ENCODE measurements around the gene TMEM190. TPM values are rescaled to one million over a fixed set of nuclear protein-coding genes. Genes with fewer than 3 reads are reported as not detected.

TMEM190 gene
- total and polyA plus RNA-seq, 10 of the 15 experiments (the other 5 are each of a cell fraction or from before 2014, with no cell fraction given), result not detected

DNA sequence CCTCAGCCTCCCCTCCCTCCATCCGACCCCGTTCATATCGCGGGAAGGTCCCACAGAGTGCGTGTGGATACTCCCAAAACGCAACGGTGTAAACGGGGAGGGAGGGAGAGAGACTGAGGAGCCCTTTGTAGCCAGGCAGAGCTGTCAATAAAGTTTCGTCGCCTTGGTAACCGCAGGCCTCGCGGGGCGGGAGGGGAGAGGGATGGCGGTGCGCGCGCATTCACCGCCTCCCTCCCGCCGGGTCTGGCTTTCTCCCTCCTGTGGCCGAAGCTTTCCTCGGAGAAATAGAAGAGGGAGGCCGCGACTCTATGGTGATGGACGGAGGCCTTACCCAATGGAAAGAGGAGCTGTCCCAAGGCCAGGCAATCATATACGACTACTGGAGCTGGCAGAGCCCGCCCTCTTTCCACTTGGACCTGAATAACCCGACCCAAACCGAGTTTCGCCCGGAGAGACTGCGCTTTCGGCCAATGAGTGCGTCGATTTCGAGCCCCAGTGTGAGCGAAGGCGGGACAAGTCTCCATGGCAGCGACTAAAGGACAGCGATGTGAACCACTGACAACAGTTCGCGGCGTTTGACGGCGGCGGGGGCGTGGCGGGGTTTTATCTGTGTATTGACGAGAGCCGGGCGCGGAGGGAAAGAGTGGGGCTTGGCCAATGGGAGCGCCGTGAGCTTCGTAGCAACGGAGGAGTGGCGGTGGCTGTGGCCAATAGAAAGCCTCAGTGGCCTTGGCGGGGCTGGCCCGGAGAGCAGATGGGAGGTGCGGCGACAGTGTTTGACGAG lies 37.3 kb upstream of the TMEM190 start, which contains the start of gene KMT5C (continued):
- TF ChIP-seq ZNF592 (IDR thresholded peaks at IDR 0.05) (no peak), RAD21 (IDR thresholded peaks at IDR 0.05; ENCODE audit: insufficient read depth, low read depth, low read length) (no peak), NFYA (IDR thresholded peaks at IDR 0.05; ENCODE audit: borderline replicate concordance, low read depth, low read length) (peak; percentile 39; the same call in 1 of the 2 replicates), NBN (IDR thresholded peaks at IDR 0.05) (peak; percentile 80), MEF2A (IDR thresholded peaks at IDR 0.05; ENCODE audit: insufficient read depth, low read depth, low read length) (0 out of 2 replicates have a peak, but pooled peaks have one; percentile 6), ZBTB40 (IDR thresholded peaks at IDR 0.05; ENCODE audit: borderline replicate concordance) (peak; percentile 98), CBFB (IDR thresholded peaks at IDR 0.05; ENCODE audit: low read depth) (0 out of 2 replicates have a peak, but pooled peaks have one; percentile 30), POLR2AphosphoS5 (IDR thresholded peaks at IDR 0.05; ENCODE audit: low read length) (peak; percentile 51; the same call in 1 of the 2 replicates), BMI1 (IDR thresholded peaks at IDR 0.05; ENCODE audit: borderline replicate concordance) (peak; percentile 94), ATF7 (IDR thresholded peaks at IDR 0.05; ENCODE audit: low read depth) (peak; percentile 57), ZZZ3 (IDR thresholded peaks at IDR 0.05; ENCODE audit: control insufficient read depth, insufficient read length, low read depth) (no peak), TCF12 (IDR thresholded peaks at IDR 0.05; ENCODE audit: low read depth, low read length) (peak; percentile 48; the same call in 1 of the 2 replicates), RFX5 (IDR thresholded peaks at IDR 0.05; ENCODE audit: low read depth, low read length) (peak; percentile 84; the same call in 1 of the 2 replicates), CHD2 (IDR thresholded peaks at IDR 0.05; ENCODE audit: borderline replicate concordance, low read depth, low read length) (peak; percentile 97), IKZF2 (IDR thresholded peaks at IDR 0.05) (peak; percentile 6 to 64; a peak in 3 of 4 replicates), SIX5 (IDR thresholded peaks at IDR 0.05; ENCODE audit: low read depth, low read length, severe bottlenecking) (peak; percentile 5)
- TF ChIP-seq, protein P1, sequence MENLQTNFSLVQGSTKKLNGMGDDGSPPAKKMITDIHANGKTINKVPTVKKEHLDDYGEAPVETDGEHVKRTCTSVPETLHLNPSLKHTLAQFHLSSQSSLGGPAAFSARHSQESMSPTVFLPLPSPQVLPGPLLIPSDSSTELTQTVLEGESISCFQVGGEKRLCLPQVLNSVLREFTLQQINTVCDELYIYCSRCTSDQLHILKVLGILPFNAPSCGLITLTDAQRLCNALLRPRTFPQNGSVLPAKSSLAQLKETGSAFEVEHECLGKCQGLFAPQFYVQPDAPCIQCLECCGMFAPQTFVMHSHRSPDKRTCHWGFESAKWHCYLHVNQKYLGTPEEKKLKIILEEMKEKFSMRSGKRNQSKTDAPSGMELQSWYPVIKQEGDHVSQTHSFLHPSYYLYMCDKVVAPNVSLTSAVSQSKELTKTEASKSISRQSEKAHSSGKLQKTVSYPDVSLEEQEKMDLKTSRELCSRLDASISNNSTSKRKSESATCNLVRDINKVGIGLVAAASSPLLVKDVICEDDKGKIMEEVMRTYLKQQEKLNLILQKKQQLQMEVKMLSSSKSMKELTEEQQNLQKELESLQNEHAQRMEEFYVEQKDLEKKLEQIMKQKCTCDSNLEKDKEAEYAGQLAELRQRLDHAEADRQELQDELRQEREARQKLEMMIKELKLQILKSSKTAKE (IDR thresholded peaks at IDR 0.05; ENCODE audit: low read depth, poor library complexity, severe bottlenecking), result peak; percentile 77

Measured in GM12878 (cell line).